ENCODE measurements around the gene HEXA.

HEXA gene

DNA sequence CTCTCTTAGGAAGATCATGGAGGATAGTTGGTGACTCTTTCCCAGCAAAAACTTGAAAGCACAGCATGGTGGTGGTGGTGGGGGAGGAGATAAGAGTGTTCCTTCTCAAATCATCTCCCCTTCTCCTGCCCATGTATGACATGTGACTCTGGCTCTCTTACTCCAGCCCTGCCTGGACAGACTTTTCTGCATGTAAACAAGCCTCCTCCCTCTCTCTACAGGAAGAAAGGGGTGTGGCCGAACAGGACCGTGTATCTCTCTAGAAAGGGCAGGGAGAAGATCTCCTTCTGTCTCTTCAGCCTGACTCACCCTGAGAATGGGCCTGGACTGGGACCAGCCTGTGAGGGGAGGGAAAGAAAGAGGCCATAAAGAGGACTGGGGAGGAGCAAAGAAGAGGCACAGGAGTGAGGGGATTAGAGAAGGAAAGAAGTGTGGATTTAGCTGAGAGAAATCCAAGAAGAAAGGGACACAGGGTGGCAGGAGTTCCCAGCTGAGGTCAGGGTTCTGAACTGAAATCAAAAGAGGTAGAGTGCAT lies 57.3 kb downstream of the HEXA start:
- DNase-seq, result no peak

DNA sequence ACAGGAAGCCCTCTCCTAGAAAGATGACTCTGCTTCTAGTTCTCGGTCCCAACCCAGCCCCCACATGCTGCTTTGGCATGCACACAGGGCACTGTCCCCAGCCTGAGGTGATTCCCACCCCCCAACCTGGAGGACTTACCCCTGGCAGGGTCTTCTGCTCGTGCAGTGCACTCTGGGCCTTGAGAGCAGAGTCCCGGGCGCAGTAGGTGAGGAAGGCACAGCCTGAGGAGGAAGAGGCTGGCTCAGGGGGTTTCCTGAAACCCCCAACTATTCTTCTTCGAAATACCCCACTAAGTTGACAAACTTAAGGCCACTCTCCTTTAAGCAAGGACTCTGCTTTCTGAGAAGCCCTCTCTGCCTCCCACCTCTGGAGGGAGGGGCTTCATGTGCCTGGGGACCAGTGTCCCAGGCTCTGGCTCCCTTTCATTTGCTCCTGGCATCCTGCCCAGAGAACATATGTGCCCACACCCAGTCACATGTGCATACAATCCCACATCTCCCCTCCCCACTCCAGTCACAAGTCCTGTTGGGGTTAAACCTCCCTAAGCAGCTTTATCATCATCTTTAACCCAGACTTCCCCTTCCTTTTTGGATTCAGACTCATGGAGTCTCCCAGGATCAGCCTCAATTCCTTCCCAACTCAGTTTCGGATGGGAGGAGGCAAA lies 60.0 kb downstream of the HEXA start:
- no peak for DNase-seq

DNA sequence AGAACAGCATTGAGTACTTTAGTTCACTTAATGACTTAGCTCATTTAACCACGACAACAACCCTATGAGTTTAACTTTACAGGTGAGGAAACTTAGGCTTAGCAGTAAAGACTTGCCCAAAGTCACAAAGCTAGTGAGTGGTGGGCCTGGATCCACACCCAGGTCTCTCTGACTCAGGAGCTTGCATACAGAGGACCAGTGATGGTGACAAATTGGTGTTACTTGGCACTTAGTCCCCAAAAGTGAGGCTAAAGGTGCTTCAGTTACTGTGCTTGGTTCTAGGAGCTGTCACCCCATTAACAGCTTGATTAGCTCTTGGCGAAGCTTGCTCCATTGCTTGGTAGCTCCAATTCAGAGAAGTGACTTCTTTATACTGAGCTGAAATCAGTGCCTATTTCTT lies 61.9 kb downstream of the HEXA start:
- no peak for DNase-seq

DNA sequence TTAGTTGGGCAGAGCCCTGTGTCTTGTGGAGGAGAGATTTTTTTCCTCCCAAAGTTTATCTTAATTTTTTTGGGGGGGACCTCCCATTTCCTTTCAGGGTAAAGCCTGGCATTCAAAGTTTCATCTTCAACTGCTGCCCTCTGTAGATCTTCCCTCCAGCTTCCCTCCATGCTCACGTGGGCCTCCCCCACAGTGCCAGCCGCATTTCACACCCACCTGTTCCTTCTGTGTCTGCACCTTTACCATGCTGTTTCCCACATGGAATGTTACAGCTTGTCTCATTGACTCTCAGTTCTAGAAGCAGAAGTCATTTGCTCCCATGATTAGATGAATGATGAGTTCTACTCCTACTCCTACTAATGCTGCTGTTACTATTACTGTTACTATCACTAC lies 62.4 kb downstream of the HEXA start:
- no peak for DNase-seq

DNA sequence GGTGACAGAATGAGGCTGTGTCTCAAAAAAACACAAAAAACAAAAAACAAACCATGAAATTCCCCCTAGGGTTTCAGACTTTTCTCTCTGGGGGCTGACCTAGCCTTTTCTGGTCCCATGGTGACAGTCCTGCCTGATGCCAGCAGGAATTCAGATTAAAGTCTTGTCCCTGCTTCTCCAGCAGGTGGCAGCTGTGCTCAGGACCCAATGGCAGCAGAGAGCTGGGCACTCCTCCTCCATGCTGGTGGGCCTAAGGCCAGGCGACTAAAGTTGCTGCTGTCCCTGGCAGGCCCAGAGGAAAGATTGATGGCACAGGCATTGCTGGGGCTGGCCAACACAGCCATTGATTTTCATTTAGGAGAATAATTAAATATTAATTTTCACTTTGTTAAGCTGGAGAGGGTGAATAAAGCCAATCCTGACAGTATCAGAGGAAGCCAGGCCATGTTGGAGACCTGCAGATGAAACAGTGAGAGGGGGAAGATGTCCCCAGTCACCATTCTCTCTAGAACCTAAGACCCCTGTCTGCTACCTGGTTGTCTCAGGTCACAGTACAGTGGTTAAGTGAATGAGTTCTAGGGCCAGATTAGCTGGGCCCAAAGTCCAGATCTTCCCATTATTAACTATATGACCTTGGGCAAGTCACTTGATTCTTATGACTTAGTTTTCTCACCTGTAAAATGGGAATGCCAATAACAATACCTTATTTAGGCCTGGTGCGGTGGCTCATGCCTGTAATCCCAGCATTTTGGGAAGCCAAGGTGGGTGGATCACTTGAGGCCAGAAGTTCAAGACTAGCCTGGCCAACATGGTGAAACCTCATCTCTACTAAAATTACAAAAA lies 63.0 kb downstream of the HEXA start:
- peak; percentile 56 for DNase-seq

DNA sequence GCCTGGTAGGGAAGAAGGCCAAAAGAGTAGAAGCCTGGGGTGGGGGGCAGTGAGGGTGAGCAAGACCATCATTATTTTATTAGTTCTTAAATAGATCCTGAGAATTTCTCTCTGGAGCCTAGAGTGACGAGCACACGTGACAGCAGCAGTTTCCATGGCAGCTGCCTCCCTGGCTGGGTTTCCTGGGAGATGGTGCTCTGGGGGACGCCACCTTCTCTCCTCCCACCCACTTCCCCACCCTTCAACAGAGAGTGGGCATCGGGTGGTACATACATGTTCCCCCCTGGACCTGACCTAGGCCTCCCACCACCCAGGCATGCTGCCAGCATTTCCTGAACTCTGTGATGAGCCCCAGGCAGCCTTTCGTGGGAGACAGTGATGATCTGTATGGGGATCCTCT lies 68.8 kb downstream of the HEXA start:
- no peak for DNase-seq

DNA sequence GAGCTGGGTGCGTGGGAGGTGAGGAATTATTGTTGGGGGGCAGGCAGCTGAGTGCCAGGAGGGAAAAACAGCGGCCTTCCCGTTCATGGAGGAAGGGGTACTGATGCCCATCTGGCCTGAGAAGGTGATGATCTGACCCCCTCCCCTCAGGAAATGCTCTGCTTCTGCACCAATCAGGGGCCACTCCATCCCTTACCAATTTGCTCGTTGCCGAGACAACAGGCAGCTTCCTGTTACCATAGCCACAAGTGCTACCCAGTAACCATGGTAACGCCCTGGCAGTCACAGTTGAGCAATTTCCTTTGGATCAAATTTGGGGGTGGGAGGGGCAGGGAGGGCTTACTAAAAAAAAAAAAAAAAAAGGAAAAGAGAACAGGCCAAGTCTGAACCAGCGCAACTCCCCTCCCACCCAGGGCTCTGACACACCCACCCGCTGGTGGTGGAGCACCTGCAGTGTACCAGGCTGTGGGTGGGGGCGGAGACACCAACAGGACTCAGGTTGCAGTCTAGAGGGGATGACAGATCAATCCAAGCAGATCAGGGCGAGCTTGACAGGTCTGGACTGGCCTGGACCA lies 69.5 kb downstream of the HEXA start:
- DNase-seq, result peak; percentile 16

DNA sequence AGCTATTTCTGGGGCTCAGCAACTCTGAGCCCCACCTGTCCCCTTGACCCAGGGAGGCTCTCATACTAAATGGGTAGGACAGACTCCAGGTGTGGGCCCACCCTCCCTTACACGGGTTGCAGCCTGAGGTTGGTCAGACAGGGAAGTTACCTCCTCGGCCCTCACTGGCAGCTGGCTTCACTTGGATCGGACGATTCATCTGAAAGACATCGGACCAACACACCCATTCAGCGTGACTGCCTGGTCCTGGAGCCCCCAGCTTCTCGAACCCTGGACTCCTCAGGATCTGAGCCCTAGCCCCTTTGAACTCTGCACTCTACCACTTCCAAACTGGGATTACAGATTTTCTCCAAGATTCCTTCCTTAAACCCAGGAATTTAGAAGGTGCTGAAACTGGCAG lies 71.2 kb downstream of the HEXA start:
- no peak for DNase-seq

DNA sequence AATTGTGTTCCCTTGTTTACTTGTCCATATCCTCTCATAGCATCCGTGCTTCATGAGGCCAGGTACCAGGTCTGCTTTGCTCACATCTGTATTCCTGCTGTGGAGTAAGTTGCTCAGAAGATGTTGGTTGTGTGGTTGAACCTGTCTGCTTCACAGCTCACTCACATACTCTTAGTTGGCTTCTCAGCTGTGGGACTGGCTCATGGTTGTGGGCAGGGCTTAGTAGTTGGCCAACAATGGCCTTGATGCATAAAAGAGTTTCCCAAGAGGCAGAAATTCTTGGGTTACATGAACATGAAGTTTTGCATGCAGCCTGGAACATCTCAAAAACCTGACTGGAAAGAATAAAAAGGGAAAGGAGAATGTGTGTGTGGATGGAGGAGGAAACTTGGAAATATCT lies 72.9 kb downstream of the HEXA start:
- no peak for DNase-seq

Measured in midbrain (tissue), 1 donor.